C4-2B (cell line): ENCODE data around the gene TSACC.
A peak's percentile ranks its signal among the peaks of the same experiment; 100 is the strongest.

Source experiments
- H3K27ac ChIP-seq: fragments of 450-650 bp; 2 replicates; pipeline ENCODE4 v1.5.1; 2017
- ZFX ChIP-seq: fragments of 450-650 bp; IDR thresholded peaks from 2 replicates; pipeline ENCODE4 v1.6.1; 2017
- TF ChIP-seq, protein P1 (sequence below): fragments of 450-650 bp; conservative IDR thresholded peaks from 2 replicates; pipeline ENCODE4 v1.5.1; 2017; ENCODE audit warnings: mild to moderate bottlenecking

The TSACC gene

DNA sequence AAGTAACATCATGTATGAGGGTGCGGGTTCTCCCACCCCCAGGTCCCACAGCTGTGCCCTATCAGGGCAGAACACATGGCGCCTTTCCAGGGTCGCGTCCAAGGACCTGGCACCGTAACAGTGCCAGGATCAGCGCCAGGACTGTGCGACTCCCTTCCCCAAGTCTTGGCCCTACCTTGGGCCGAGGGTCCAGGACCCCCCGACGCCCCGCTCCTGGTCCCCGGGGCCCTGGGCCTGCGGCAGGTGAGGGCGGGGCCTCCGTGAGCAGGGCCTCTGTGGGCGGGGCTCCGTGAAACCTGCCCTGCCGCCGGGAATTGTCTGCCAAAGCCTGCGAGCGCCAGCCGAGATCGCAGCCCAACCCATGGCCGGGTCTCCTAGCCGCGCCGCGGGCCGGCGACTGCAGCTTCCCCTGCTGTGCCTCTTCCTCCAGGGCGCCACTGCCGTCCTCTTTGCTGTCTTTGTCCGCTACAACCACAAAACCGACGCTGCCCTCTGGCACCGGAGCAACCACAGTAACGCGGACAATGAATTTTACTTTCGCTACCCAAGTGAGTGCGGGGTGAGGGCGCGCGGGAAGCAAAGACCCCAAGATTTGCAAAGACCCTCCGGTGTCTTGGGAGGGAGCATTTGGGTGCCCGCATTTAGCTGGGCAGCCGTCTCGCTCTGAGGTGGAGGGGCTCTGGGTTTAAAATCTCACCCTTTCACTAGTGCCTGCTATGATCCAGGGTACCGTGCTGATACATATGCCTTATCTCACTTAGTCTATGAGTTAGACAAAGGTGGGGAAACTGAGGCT is 30.8 kb downstream of the TSACC start, which contains the start of gene RHBG:
Gene RHBG, plus strand, starts transcription at position 323 of the 796 bp plus-strand sequence. Its CDS starts 39 bp downstream, at position 362.
- no peak for TF ChIP-seq ZFX
- TF ChIP-seq, protein P1, sequence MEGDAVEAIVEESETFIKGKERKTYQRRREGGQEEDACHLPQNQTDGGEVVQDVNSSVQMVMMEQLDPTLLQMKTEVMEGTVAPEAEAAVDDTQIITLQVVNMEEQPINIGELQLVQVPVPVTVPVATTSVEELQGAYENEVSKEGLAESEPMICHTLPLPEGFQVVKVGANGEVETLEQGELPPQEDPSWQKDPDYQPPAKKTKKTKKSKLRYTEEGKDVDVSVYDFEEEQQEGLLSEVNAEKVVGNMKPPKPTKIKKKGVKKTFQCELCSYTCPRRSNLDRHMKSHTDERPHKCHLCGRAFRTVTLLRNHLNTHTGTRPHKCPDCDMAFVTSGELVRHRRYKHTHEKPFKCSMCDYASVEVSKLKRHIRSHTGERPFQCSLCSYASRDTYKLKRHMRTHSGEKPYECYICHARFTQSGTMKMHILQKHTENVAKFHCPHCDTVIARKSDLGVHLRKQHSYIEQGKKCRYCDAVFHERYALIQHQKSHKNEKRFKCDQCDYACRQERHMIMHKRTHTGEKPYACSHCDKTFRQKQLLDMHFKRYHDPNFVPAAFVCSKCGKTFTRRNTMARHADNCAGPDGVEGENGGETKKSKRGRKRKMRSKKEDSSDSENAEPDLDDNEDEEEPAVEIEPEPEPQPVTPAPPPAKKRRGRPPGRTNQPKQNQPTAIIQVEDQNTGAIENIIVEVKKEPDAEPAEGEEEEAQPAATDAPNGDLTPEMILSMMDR: no peak
- peak within 1 kb of the TSS; percentile 23 for H3K27ac ChIP-seq

DNA sequence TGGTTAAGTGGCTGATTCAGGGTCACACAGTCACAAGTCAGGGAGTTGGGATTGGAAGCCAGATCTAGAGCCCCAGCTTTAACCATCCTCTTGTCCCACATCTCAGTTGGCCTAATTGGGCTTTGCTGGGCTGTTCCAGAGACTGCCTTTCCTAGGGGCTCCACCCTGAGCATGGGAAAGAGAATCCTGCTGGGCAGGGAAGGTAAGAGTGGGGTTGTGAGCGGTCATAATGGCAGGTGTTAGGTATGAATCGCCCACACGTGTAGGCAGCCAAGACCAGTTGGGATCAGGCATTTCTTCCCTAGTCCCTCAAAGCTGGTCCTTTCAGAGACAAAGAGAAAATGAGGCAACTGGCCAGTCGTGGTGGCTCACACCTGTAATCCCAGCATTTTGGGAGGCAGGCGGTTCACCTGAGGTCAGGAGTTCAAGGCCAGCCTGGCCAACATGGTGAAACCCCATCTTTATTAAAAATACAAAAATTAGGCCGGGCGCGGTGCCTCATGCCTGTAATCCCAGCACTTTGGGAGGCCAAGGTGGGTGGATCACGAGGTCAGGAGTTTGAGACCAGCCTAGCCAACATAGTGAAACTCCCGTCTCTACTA is 31.5 kb downstream of the TSACC start:
- peak overlapping the region; percentile 23; the same call in 1 of the 2 replicates for H3K27ac ChIP-seq

GRCh38 chr1:156371553-156372264 is 33.4 kb downstream of the TSACC start:
- no peak for TF ChIP-seq ZFX
- TF ChIP-seq, protein P1: no peak
- H3K27ac ChIP-seq: no peak overlapping the region

GRCh38 chr1:156372265-156372586 is 33.9 kb downstream of the TSACC start:
- TF ChIP-seq, protein P1: no peak
- TF ChIP-seq ZFX: no peak
- H3K27ac ChIP-seq: no peak overlapping the region

GRCh38 chr1:156372876-156373275 is 34.5 kb downstream of the TSACC start:
- no peak overlapping the region for H3K27ac ChIP-seq
- TF ChIP-seq, protein P1: no peak
- TF ChIP-seq ZFX: no peak

- H3K27ac ChIP-seq: no peak overlapping the region
These were observed 35.2 kb downstream of the TSACC start for GRCh38 chr1:156373546-156373945.

GRCh38 chr1:156376146-156376545 is 37.8 kb downstream of the TSACC start:
- no peak overlapping the region for H3K27ac ChIP-seq
- TF ChIP-seq, protein P1: no peak
- TF ChIP-seq ZFX: no peak

More at GRCh38 chr1:156373546-156373945, 35.2 kb downstream of the TSACC start:
- TF ChIP-seq ZFX: no peak
- TF ChIP-seq, protein P1: no peak
